ENCODE data around the gene KRTCAP2.
"Not testable (repeated sequence)": the region's sequence is repeated elsewhere in the genome, so short reads cannot be mapped to it uniquely, and the experiment has no call there.

KRTCAP2 gene

DNA sequence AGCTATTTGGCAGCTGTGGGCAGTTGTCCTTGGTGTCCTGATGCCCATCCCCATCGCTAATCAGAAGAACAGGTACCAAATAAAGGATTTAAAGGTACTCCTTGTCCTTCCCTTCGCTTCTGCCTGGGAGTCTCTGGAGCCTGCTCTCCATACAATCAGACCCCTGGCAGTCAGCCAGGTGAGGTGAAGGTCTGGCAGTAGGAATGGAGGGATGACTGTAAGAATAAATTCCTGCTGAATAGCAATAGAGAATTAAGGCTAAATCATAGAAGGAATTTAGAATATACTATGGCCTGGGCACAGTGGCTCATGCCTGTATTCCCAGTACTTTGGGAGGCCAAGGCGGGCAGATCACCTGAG, 25.4 kb upstream of the KRTCAP2 start:
- no peak for DNase-seq

DNA sequence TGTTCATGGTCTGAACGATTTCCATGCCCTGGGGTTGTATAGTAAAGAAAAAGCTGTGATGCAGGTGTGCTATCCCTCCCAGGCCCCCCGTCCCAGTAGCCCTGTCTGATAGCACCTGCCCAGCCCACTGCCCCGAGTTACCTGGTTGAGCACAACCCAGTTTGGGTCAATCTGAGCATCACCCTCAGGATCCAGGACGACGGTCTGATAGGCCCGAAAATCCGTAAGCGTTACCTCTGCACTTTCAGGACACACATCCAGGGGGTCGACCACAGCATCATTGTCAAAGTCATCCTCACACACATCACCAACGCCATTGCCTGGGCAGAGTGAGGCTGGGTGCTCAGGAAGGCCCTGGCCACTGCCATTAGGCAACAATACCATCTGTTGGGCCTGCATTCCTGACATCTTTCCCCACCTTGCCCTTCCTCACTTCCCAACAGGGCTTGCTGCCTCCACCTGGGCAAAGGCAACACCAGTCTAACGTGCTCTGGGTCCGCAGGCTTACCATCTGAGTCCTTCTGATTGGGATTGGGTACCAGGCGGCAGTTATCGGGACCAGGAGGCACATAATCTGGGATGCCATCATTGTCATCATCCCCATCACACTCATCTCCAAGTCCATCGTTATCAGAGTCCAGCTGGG, 24.9 kb upstream of the KRTCAP2 start:
- no peak for DNase-seq

DNA sequence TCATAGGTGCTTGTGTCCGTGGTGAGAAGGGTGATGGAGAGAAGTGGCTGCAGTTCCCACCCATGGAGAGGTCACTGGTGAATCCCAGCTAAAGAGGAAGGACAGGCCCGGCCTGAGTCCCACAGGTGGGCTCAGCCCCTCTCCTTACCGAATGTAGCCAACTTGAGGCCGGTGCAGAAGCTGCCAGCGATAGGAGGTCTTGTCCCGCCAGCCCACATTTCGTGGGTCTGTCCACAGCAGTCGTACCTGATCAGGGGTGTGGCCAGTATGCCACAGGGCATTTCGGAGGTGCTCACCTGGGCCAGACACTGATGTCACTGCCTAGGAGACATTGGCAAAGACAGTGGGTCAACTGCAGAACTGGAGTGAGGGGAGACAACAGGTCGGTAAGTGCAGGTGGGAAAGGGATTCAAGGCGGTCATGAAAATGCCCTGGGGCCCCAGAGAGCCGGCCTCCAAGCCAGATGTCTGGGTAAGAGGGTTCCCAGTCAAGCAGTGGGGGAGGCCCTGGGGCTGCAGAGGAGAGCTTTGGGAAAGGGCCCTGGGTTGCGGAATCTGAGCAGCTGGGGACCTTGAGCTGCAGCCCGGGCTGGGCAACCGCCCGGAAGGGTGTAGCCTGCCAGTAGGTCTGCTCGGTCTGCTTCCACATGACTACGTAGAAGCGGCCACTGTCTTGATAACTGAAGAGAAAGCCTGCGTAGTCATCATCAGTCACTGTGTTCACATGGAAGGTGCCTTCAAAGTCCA, 24.0 kb upstream of the KRTCAP2 start:
- DNase-seq: no peak

DNA sequence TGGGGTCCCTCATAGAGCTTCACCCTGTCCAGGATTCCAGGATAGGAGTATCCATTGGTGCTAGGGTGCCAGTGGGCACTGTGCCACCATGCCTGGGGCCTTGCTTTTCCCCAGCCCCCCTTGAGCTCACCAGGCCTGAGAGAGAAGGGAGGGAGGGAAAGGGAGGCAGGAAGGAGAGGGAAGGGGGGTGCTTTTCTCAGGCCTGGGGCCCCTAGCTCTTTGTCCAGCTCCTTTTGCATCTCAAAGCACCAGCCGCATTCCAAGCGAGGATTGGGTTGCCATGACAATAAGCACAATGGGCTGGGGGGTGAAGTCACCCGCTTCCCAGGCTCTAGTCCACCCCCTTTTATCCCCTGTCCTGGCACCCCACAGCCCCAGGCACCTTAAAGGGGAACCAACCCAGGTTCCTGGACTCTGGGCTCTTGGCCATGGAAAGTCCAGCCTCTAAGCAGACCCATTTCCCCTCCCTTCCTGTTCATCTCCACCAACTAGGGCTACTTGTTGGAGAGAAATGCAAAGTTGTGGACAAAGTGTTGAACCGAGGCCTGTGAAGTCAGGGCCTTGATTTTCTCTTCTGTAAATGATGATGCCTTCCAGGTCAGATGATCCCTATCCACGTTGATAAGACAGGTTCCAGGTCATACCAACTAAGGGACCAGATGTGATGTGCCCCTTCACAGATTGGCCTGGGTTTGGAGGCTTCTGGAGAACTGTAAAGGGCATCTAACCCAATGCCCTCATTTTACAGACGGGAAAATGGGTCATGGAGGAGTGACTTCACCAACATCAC, 23.2 kb upstream of the KRTCAP2 start:
- DNase-seq: no peak

DNA sequence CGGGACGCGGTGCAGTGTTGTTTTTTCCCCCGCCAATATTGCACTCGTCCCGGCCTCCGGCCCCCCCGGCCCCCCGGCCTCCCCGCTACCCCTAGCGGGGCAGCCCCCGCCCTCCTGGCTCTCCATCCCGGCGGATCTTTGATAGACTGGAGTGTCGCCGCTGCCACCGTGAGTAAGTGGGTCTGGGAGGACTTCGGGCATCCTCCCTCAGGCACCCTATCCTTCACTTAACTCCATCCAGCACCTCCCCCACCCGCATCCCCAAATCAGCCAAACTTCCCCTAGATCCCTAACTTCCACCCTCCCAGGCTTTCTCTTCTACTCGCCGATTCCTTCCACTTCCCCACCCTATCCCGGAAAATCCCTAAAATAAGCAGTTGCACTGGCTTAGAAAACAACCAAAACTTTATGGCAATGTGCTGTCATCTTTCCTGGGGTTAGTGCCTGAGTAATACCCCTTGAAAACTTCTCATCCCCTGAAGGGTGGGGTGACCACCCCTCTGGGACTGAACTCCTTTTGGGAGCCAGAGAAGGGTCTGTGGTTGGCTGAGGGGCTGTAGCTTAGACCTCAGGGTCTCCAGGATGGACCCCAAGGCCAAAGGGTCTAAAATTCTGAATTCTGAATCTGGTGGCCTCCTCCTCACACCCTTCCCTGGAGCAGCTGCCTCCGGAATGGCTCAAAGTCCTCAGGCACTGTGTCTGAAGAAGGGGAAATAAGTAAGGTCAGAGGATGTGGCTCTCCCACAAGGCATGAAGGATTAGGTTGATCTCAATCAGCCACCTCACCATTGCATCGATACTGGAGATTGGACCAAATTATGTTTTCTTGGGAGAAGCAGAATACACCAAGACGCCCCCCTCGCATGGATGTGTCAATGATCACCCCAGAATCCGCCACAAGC, 22.3 kb upstream of the KRTCAP2 start:
- no peak for DNase-seq

DNA sequence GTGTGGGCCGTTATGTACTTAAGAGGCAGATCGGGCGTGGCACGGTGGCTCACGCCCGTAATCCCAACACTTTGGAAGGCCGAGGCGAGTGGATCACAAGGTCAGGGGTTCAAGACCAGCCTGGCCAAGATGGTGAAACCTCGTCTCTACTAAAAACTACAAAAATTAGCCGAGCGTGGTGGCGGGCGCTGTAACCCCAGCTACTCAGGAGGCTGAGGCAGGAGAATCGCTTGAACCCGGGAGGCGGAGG, 20.8 kb upstream of the KRTCAP2 start:
- DNase-seq: not testable (repeated sequence)

DNA sequence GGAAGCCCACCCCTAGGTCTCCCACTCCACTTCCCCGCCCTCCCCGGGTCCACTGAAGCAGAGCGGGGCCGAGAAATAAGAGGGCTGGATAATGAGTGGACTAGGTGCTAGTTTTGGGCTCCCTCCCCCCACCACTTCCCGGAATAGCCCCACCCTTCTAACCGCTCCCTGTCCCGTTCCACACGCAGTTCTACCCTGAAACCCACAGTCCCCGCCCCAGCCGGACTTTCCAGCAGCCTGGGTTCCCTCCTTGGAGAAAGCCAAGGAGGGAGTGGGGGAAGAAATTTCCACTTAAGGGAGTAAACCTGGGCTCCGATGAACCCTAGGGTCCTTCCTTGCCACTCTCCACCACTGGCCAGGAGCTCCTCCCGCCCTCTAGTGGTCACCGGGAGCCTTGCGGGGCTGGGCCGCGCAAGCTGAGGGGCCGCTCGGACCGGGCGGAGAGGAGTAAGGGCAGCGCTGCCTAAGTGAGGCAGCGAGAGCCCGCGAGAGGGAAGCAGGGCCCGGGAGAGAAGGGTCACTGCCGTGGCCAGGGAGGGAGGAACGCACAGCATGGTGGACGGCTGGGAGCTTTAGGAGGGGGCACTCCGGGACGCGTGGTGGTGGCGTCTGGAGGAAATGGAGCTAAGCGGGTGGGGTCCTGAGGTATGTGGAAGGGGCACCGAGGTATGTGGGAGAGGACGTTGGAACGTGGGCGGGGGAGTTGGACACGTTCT, 20.3 kb upstream of the KRTCAP2 start:
- DNase-seq: peak; percentile 43

DNA sequence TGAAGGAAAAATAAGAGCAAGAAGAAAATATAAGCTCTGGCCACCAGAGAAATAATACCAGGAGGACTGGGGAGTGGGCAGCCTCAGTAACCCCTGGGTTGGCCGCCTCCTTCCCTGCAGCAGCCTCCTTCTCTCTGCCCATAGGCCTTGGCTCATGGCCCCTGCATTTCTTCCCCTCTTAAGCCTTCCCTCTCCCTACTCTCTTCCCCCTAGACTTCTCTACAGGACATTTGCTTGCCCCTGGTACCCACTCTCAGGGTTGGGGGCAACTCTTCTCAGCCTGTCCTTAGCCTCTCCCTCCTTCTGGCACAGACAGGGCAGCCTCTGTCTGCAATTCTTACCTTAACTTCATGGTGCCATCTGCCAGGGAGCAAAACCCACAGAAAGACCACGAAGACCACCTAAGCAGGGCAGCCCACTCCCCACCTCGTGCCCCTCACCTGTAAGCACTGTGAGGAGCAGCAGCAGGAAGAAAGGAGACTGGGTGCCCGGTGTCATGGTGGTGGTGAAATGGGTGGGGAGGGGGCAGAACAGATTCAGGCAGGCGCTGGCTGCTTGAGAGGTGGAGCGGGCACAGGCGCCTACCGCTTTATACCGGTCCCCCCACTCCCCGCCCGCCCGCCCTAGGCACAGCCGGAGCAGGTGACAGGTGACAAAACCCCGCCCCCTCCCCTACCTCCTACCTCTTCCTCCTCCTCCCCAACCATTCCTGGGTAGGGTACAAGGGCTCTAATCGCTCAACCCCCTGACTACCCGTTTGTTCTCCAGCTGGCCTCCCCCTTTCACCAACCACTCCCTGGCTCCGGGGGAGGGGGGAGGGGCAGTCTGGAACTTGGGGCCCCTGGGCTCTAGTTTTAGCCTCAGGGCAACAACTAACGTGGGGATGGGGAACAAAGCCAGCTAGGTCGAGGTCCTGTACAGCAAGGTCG, 19.5 kb upstream of the KRTCAP2 start:
- no peak for DNase-seq

DNA sequence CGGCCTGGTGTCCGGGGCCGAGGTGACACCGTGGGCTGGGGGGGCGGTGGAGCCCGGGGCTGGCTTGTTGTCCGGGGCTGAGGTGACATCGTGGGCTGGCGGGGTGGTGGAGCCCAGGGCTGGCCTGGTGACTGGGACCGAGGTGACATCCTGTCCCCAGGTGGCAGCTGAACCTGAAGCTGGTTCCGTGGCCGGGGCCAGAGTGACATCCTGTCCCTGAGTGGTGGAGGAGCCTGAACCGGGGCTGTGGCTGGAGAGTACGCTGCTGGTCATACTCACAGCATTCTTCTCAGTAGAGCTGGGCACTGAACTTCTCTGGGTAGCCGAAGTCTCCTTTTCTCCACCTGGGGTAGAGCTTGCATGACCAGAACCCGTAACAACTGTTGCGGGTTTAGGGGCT, 18.8 kb upstream of the KRTCAP2 start:
- DNase-seq: no peak

DNA sequence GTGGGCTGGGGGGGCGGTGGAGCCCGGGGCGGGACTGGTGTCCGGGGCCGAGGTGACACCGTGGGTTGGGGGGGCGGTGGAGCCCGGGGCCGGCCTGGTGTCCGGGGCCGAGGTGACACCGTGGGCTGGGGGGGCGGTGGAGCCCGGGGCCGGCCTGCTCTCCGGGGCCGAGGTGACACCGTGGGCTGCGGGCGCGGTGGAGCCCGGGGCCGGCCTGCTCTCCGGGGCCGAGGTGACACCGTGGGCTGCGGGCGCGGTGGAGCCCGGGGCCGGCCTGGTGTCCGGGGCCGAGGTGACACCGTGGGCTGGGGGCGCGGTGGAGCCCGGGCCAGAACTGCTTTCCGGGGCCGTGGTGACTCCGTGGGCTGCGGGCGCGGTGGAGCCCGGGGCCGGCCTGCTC, 16.8 kb upstream of the KRTCAP2 start:
- not testable (repeated sequence) for DNase-seq

DNA sequence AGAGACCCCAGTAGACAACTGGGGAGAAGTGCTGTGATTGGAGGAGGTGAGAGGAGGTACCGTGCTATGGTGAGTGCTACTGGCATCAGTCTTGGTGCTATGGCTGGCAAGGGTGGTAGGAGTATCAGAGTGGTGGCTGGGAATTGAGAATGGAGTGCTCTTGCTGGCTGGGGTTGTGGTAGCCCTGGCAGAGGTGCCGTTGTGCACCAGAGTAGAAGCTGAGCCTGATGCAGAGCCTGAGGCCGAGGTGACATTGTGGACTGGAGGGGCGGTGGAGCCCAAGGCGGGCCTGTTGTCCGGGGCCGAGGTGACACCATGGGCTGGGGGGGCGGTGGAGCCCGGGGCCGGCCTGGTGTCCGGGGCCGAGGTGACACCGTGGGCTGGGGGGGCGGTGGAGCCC, 15.2 kb upstream of the KRTCAP2 start:
- DNase-seq: no peak

DNA sequence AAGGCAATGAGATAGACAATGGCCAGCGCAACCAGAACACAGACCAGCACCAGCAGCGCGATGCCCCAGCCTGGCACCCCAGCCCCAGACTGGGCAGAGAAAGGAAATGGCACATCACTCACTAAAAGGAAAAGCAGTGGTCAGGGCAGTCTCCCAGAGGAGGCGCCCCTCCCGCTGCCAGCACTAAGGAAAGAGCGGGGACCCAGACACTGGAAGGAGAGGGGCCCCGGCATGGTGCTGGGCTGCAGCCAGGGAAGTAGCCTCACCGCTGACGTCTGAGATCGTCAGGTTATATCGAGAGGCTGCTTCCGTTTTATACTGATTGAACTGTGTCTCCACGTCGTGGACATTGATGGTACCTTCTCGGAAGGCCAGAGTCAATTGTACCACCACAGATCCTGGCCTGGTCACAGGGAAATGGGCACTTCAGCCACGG, 14.4 kb upstream of the KRTCAP2 start:
- DNase-seq: no peak

DNA sequence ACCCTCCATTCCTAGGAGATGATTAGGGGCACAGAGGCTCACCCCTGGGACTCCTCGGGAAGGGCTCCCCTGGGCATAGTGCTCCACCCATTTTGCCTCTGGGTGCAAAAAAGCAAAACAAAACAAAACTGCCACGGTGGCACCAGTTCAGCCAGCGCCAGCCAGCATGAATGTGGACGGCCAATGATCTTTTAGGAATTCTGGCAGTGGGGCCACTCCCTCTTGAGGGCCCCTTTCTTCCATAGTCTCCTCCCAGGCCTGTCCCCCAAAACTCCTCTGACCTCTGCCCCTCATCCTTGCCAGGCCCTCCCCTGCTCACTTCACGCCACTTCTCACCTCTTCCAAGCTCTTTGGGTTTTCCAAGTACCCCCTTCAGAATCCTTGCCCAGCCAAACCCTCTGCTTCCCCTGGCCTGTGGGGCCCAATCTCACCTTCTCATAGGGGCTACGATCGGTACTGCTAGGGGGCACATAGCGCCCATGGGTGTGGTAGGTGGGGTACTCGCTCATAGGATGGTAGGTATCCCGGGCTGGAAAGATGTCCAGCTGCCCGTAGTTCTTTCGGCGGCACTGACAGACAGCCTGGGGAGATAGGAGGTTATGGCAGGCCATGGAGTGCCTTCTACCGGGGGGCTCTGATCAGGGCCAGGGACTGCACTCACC, 13.8 kb upstream of the KRTCAP2 start:
- no peak for DNase-seq

DNA sequence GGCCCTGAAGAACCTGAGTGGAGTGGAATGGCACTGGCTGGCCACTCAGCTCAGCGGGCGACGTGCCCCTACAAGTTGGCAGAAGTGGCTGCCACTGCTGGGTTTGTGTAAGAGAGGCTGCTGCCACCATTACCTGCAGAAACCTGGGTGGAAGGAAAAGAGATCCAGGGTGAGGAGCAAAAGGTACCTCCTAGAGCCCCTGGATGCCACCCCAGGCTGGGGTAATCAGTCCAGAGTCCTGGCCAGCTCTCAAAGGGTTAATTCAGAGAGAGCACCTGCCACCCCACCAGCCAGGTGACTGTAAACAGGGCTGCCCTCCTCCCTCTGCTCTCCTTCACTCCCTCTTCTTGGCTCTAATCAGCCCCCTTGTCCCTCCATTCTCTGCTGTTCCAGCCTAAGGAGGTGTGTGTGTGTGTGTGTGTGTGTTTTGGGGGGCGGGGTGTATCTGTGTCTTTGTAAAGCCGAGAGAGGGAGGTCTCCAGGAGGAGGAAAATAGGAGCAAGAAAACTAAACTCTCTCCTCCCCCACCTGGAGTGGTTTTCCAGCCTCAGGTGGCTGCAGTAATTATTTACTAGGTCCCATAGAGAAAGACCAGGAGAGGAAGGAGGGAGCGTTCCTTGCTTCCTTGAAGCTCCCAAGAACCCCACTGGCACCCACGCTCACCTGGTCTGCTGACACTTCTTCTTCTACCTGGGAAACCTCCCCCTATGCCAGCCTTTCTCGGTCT, 13.1 kb upstream of the KRTCAP2 start:
- DNase-seq: no peak

DNA sequence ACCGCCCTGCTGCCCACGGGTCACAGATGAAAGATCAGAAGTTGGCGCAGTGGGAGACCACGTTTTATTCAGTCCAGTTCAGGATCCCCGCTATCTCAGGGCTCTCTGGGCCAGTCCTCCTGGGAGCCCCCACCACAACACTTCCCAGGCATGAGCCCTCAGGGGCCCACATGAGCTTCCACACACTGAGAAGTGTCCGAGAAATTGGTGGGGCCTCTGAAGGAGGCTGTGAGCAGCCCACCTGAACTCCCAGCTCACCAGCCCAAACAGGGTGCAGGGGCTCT, 12.6 kb upstream of the KRTCAP2 start:
- no peak for DNase-seq

DNA sequence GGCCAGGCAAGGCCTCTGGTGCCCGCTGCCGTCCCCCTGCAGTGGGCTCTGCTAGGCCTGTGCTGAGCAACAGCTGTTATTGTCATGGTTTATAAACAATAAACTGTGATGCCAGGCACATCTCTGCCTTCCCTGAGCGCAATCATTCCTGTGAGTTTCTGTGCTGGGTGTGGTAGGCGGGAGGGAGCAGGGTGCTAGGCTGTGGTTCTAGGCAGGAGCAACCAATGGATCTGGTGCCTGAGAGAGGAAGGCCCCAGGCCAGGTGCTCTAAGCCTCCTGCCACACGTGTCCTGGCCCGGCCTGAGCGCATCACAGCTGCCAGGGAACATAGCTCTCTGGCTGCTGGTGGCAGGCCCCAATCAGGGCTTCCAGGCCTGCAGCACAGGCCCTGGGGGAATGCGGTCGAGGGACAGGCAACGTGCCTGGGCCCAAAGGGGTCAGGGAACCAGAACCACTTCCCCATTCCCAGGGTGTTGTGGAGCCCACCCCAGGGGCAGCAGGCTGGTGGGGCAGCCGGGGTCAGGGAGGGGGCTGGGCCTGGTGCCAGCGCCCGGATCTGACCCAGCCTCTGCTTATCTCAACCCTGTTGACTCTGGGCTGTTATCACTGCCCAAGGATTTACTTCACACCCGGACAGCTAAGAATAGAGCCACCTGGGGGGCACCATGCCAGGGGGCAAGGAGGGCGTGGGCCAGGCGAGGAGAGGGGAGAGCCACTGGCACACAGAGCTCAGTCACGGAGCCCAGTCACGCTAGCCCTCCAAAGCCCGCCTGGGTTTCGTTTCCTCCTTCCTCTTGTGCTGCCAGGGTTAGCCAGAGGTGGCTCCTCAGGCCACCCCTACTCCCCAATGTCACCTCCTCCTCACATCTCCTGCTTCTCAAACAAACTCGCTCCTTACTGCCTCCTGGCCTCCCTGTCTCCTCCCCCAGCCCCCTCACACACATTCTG, 12.0 kb upstream of the KRTCAP2 start:
- no peak for DNase-seq

DNA sequence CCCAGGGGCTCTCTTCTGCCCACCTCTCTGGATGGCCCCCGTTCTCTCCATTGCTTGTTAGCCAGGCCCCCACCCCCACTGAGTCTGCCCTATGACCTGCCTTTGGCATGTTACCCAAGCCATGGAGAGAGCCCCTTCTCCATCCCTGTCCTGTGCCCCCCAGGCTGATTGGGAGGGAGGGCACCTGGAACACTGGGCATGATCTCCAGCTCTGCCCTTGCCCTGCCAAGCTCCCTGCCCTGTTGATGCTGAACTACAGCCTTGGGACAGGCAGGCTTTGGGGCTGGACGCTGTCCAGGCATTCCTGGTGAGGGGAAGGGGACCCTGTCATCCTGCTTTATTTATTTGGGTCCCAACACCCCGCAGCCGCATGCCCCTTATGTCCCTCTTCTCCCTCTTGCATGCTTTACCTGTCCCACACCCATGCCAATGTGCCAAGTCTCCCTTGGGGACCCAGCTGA, 11.3 kb upstream of the KRTCAP2 start:
- DNase-seq: no peak

DNA sequence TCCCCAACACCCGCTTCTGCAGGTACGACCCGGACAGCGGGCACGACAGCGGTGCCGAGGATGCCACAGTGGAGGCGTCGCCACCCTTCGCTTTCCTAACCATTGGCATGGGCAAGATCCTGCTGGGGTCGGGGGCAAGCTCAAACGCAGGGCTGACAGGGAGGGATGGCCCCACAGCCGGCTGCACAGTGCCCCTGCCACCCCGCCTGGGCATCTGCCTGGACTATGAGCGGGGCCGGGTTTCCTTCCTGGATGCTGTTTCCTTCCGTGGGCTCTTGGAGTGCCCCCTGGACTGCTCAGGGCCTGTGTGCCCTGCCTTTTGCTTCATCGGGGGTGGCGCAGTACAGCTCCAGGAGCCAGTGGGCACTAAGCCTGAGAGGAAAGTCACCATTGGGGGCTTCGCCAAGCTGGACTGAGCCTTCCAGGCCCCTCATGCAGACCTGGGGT, 10.7 kb upstream of the KRTCAP2 start:
- no peak for DNase-seq

DNA sequence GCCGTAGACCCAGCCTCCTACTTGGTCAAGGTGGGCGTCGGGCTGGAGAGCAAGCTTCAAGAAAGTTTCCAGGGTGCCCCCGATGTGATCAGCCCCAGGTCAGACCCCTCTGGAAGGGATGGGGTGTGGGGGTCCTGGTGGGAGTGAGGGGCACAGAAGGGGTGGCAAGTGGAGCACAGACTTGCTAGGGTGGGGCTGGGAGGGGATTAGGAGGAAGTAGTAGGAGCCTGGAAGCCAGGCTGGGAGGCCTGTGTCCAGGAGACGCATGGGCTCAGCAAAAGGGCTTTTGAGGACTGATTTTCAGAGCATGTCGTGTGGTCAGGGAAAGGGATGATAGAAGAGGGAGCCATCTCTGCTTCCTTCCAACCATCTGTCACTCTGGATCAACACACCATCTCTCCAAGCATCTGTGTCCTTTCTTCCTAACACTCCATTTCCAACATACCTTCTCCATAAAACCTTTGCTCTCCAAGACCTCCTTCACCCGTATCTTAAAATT, 9.0 kb upstream of the KRTCAP2 start:
- DNase-seq: no peak
